SHP77 treated with DMSO at 0.1 percent for 48 hours (cell line): ENCODE measurements around the gene SH2B2.
"Not testable (repeated sequence)": the region's sequence is repeated elsewhere in the genome, so short reads cannot be mapped to it uniquely, and the experiment has no call there.

Experiments used
- DNase-seq: peaks from one replicate; lab custom pipeline; 2025; lab: John Stamatoyannopoulos, UW

SH2B2 gene

DNA sequence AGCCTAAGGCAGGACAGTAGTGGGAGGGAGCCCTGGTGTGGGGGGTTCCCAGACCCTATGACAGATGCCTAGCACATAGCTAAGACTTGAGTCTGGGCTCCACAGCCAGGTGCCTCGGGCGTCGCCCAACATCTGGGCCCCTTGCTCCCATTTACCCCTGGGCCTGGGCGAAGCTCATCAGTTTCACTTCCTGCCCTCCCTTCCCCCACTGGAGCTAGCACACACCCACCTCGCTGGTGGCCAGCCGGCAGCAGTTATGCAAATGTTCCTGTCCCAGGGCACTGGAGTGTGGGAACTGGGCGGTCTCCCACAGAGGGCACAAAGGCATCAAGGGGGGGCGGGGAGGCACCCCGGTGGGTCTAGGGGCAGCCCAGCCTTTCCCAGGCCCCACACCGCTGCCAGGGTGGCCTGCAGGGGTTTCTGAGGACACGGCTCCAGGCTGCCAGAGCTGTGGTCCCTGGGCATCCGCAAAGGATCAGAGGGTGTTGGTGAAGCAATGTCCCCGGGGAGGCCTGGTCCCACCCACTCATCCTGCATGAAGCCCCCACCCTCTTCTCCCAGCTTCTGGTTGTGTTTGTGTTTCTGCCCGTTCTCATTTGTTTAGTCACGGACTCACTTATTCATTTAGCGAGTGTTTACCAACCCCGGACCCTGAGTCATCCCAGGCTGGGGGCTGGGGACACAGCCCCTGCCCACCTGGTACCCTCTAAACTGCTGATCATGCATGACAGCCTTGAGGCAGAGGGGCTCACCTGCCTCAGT lies 20.4 kb downstream of the SH2B2 start:
- DNase-seq = no peak

DNA sequence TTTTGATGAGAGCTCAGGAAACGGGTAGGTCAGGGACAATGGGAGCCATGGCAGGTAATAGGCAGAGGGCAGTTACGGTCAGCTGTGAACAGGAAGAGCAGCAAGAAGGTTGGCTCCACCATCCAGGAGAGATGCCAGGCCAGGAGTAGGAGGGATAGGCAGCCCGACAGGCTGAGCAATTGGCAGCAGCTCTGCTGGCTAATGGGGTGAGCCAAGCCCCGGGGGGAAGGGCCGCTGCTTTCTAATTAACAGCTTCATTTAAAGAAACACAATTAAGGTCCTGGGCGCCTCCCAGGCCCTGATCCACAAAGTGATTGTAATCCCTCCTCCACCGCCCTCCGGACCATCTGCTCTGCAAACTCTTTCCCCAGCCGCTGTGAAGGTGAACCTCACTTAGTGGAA lies 23.7 kb downstream of the SH2B2 start:
- no peak for DNase-seq

DNA sequence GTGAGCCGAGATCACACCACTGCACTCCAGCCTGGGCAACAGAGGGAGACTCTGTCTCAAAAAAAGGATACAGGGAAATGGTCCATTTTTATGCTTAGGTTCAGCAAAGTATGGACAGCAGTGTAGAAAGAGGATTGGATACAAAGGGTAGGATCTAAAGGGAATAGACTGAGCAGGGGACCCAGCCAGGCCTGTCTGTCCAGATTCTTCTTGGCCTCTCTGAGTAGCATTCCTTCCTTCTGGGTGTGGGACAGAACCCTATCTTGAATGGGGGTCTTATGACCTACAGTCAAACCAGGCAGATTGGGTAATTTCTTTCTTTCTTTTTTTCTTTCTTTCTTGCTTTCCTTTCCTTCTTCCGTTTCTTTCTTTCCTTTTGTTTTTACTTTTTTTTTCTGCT lies 25.6 kb downstream of the SH2B2 start:
- no peak for DNase-seq

DNA sequence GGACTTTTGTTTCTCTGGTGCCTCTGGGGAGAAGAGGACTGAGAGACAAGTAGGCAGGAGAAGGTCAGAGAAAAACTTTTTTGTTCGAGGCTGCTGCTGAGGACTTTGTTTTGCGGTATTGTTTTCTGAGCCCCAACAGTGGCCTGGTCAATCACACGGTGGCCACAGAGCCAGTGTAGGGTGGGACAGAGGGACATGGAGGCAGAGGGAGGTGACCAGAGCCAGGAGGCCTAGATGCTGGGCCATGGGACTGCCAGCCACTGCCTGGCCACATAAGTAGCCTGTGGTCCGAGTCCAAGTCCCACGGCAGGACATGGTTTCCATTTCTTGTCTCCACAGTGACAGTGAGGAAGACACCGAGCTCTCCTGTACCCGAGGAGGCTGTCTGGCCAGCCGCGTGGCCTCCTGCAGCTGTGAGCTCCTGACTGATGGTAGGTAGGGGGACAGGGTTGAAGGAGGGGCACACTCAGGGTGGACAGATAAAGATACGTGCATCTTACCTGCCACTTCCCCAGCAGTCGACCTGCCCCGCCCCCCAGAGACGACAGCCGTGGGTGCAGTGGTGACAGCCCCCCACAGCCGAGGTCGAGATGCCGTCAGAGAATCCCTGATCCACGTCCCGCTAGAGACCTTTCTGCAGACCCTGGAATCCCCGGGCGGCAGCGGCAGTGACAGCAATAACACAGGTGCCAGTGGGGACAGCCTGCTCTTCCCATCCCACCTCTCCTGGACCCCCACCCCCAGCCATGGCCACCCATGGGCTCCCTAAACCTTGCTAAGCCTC lies 27.5 kb downstream of the SH2B2 start:
- DNase-seq = no peak

DNA sequence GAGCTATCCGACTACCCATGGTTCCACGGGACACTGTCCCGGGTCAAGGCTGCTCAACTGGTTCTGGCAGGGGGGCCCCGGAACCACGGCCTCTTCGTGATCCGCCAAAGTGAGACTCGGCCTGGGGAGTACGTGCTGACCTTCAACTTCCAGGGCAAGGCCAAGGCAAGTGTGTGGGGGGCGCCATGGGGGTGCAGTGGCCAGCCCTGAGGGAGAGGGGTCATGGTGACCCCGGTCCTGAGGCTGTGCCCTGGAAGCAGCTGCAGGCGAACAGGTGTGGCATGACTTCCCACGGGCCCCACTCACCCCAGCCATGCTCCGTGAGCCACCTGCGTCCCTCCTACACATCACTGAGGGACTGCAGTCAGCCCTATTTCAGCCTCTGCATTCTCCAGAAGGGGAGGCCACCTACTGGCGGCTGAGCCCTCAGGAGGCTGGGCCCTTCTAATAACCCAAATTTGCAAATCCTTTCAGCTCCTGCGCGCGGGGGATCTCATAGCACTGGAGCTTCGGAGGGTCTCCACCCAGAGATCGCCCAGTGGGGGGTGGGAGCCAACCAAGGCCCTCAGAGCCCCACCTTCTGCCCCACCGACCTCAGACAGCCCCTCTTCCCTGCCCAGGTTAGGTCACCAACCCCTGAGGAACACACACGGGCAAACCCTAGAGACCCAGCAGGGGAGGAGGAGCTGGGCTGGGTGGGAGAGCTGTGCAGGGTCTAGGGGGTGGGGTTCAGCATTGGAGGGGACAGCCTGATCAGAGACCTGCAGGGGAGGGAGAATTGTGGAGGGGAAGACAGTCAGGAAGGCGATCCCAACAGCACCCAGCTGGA lies 30.8 kb downstream of the SH2B2 start:
- DNase-seq = no peak

DNA sequence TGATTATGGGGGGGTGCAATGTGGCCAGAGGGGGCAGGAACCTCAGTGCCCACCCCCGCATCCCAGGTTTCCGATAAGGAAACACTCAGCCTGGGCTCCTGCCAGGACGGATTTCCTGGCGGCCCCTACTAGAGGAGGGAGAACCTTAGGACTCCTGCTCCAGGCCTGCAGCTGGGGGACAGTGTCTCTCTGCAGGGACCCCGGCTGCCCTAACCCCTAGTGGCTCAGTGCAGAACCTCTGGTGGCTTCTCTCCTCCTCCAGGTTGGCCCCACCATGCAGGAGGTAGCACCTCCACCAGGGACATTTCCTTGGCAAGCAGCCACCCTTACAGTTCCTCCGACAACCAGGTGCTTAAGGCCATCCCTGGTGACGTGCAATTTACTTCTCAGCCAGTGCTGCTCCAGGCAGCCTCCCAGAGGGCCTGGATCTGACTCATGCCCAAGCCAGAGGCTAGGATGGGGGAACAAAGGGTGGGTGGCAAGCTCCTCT lies 31.9 kb downstream of the SH2B2 start:
- DNase-seq = no peak

DNA sequence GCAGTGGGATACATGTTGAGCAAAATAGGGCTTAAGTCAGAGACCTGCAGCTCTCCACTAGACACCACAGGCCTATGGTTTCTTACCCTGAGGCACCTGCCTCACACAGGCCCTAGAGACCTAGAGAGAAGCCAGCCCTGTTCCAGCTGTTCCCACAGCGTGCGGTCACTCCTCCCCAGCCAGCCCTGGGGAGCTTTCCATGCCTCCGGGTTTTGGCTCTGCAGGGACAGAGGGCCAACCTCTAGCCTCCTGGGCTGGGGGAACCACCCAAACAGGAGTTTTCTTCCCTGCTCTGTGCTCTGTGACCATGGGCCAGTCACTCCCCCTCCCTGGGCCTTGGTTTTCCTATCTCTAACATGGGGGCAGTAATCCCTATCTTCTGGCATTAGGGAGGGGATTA lies 33.0 kb downstream of the SH2B2 start:
- DNase-seq = no peak

DNA sequence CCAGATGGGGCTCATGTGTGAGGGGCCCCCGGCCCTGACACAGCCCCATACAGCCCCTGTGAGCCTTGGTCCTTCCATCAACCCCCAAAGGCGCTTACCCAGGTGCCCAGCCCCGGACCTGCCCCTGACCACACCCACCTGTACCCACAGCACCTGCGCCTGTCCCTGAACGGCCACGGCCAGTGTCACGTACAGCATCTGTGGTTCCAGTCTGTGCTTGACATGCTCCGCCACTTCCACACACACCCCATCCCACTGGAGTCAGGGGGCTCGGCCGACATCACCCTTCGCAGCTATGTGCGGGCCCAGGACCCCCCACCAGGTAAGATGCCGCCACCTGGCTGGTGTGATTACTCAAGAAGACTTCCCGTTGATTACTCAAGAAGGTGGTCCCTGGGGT lies 33.5 kb downstream of the SH2B2 start:
- no peak for DNase-seq

DNA sequence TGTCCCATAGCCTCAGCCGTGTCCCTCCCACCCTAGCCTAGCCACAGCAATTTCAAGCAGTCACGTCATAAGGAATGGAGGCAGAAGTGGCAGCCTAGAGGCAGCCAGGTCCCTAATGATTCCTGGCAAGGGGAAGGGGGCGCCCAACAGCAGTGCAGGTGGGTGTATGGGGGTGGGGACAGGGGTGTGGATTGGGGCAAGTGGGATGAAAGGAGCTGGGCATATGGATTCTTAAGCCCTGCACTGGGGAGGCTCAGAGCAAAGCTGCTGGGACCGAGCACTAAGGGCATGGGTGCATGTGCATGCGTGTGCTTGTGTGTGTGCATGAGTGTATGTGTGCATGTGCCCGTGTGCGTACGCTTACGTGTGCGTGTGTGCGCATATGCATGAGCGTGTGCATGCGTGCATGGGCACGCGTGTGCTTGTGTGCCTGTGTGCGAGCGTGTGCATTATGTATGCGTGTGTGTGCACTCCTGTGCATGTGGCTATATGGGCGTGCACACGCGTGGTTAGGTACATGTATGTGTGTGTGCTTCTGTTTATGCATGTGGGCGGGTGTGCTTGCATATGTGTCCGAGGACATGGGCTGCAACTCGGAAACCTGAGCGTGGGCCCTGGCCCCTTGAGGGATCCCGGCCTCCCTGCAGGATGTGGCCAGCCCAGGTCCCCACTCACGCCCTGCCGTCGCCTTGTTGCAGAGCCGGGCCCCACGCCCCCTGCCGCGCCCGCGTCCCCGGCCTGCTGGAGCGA lies 34.1 kb downstream of the SH2B2 start:
- DNase-seq = no peak

DNA sequence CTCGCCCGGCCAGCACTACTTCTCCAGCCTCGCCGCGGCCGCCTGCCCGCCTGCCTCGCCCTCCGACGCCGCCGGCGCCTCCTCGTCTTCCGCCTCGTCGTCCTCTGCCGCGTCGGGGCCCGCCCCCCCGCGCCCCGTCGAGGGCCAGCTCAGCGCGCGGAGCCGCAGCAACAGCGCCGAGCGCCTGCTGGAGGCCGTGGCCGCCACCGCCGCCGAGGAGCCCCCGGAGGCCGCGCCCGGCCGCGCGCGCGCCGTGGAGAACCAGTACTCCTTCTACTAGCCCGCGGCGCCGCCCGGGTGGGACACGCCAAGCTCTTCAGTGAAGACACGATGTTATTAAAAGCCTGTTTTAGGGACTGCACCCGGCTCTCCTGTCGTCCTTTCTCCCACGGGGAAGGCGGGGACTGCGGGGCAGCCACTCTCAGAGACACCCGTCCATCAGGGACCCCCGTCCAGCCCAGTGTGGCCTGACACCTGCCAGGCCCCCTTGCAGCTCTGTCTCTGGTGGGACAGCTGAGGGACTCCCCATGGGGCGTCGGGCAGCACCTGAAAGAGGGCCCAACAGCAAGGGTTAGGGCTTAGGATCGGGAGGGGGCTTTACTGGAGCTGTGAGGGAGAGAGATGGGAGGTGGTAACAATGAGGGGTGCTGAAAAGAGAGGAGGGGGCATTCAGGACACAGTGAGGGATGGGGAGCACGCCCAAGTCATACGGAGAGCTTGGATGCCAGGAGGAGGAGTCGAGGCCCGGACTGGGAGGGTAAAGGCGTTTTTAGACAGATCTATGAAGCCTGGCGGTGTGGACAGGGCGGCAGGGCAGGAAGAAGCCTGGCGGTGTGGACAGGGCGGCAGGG lies 34.9 kb downstream of the SH2B2 start:
- DNase-seq = no peak

DNA sequence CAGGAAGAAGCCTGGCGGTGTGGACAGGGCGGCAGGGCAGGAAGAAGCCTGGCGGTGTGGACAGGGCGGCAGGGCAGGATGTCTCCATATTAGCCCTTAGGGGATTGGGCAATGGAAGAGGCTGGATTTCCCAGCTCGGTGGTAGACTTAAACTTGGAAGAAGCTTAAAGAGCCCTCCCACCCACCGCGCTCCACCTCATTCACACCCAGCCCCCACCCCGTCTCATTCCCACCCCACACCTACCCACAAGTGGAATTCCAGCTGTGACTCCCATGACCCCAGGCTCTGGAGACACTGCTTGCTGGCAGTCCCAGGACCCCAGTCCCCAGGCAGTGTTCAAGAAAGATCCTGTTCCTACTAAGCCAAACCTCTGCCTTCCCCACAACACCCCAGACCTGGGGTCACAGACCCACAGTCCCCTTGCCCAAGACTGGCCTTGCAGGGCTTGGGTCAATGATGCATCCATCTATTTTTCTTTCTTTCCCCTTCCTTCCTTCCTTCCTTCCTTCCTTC lies 35.6 kb downstream of the SH2B2 start:
- DNase-seq = no peak

DNA sequence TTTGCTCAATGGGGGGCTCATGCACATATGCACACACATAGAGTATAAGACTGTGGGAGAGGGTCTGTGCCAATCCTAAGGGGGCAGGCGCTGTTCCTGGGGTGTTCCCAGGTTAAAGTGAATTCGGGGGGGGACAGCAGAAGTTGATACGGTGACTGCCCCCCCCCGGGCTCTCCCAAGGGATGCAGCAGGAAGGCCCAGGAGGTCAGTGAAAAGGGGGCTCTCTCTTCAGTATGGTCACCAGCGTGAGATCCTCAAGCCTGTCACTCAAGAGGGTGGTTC lies 37.2 kb downstream of the SH2B2 start:
- DNase-seq = no peak

DNA sequence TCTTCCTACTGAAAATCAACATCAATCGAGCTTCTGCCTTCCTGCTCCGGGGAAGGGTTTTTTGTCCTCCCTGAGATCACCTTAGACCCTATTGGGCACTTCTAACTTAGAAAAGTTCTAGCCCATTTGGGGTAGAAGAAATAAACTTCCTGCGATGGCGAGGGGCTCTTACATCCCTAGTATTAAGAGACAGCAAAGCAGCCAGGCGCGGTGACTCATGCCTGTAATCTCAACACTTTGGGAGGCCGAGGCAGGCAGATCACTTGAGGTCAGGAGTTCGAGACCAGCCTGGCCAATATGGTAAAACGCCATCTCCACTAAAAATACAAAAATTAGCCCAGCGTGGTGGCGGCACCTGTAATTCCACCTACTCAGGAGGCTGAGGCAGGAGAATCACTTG lies 38.4 kb downstream of the SH2B2 start:
- DNase-seq = not testable (repeated sequence)

DNA sequence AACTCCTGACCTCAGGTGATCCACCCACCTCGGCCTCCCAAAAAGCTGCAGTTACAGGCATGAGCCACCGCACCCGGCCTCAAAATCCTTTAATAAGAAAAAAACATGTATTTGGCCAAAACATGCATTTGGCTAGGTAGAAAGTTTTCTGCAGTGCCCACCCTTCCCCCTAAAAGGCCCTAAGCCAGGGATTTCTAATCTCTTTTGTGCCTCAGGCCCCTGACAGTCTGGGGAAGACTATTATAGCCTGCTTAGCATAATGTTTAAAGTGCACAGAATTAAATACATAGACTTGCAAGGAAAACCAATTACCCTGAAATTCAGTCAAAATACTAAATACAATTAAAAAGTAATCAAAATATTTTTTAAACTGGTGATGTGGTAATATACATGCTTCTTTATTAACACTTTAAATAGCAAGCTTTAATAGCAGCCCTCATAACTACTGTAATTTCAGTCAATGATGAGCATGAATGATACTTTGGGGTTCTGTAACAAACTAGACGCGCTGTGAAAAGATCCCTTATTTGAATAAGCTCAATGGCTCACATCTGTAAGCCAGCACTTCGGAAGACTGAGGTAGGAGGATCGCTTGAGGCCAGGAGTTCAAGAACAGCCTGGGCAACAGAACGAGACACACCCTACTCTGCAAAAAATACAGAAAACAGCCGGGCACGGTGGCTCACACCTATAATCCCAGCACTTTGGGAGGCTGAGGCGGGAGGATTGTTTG lies 39.7 kb downstream of the SH2B2 start:
- no peak for DNase-seq

DNA sequence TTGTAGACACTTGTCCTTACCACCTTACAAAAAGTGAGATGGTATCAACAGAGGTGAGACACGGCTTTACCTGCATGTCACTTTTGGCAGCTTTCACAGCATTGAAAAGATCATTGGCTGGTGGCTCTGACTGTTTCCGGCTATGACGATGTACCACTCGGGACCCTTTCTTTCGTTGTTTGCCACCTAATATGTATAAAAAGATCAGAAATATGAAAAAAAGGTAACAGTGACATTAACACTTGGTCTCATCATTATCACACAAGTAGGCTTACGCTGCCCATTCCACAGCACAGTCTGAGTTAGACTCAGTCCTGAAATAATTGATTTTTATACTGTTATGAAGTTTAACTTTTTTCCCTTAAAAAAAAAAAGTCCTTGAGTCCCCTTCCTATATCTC lies 40.5 kb downstream of the SH2B2 start:
- not testable (repeated sequence) for DNase-seq

DNA sequence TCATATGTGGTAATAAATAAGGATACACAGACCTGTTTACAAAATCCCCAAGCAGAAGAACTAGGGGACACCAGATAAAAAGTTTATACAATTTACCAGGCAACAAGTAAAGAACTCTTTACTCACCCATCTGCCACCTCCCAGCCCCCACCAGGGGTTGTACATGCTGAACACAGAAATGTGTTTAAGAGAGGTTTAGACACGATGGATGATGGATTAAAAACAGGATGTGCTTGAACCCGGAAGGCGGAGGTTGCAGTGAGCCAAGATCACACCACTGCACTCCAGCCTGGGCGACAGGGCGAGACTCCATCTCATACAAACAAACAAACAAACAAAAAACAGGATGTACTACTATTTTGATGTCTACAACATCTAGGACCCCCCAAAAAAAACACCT lies 42.2 kb downstream of the SH2B2 start:
- not testable (repeated sequence) for DNase-seq

DNA sequence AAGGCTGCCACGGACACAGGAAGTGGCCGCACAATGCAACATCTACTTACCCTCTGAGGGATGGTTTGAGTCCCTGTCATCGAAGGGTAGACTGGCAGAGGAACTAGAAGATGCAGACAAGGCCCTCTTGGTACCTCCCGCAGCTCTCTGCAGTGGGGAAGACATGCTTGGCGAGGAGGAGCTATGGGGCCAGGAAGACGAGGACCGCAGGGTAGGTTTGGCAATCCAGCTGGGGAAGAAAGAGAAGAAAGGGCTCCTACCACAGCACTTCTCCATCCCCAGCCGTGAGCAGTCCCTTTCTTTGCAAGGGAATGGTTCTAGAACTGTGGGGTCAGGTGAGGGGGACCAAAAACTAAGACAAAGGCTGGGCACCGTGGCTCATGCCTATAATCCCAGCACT lies 42.7 kb downstream of the SH2B2 start:
- DNase-seq = not testable (repeated sequence)

DNA sequence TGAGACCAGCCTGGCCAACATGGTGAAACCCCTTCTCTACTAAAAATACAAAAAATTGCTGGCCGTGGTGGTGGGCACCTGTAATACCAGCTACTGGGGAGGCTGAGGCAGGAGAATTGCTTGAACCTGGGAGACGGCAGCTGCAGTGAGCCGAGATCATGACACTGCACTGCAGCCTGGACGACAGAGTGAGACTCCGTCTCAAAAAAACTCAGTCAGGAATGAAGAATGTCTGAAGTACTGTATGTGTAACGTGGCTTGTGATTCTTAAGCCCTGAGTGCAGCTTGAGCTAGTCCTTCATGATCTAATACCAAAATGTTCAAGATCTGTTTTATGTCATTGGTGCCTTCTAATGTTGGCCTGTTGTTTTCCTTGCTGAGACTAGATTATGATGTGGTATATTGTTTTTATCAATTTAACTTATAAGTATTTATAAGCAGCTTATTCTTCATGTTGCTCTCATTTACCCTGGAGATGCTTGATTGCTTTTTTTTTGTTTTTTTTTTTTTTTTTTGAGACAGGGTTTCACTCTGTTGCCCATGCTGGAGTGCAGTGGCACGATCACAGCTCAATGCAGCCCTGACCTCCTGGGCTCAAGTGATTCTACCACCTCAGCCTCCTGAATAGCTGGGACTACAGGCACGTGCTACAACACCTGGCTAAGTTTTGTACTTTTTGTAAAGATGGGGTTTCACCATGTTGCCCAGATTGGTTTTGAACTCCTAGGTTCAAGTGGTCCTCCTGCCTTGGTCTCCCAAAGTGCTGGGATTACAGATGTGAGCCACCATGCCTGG lies 44.2 kb downstream of the SH2B2 start:
- DNase-seq = not testable (repeated sequence)

DNA sequence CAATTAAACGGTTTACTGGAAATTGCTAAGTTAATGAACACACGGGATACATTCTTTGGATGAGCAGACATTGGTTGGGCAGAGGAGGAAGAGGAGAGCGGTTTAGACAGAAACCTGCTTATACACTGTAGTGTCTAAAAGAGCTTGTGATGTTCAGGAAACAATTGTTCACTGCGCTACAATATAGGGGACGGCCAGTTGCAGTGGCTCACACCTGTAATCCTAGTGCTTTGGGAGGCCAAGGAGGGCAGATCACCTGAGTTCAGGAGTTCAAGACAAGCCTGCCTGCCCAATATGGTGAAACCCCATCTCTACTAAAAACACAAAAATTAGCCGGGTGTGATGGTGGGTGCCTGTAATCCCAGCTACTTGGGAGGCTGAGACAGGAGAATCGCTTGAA lies 48.9 kb downstream of the SH2B2 start:
- not testable (repeated sequence) for DNase-seq
